ENCODE measurements around the gene MACROD2. TPM values are rescaled to one million over a fixed set of nuclear protein-coding genes. Genes with fewer than 3 reads are reported as not detected.
A peak's percentile ranks its signal among the peaks of the same experiment; 100 is the strongest.

The MACROD2 gene
- total and polyA plus RNA-seq, 9 donors, result 3.7 to 25.5 (median 7.8) TPM

- TF ChIP-seq CTCF (IDR thresholded peaks at IDR 0.05), result no peak
- TF ChIP-seq EP300 (IDR thresholded peaks at IDR 0.05), result no peak
- TF ChIP-seq POLR2A (IDR thresholded peaks at IDR 0.05), result no peak
- Histone ChIP-seq H3K4me3 (no peak overlapping the region), H3K36me3 (no peaks in the 10 kb centered on the region), H3K27ac (no peak overlapping the region), H3K4me1 (ENCODE audit: insufficient read depth) (peaks cover 11% of the 10 kb centered on the region), H3K27me3 (no peaks in the 10 kb centered on the region), H3K9me3 (no peaks in the 10 kb centered on the region)
- WGBS, 3 donors, result 0 to 12% (median 11%) methylated on average over 2 of the region's 2 CpGs
- intact Hi-C loops (cut with DNase I), result no loop called here
- peak; percentile 26 to 71 (median 40) for DNase-seq
Observed at GRCh38 chr20:16095226-16095625, 2099.9 kb downstream of the MACROD2 start.

GRCh38 chr20:16096756-16097326 is 2101.5 kb downstream of the MACROD2 start:
- no peaks in the 10 kb centered on the region for H3K9me3 ChIP-seq
- H3K36me3 ChIP-seq, result no peaks in the 10 kb centered on the region
- H3K27me3 ChIP-seq, result no peaks in the 10 kb centered on the region
- DNase-seq, result no peak
- no peak for TF ChIP-seq CTCF (IDR thresholded peaks at IDR 0.05)
- no peak for TF ChIP-seq POLR2A (IDR thresholded peaks at IDR 0.05)
- TF ChIP-seq EP300 (IDR thresholded peaks at IDR 0.05), result no peak
- no peak overlapping the region for H3K4me3 ChIP-seq
- intact Hi-C loops (cut with DNase I), result no loop called here
- no peak overlapping the region for H3K27ac ChIP-seq
- WGBS, 3 donors, result 81 to 86% (median 83%) methylated on average over 4 of the region's 4 CpGs
- peaks cover 14% of the 10 kb centered on the region for H3K4me1 ChIP-seq (ENCODE audit: insufficient read depth)

- TF ChIP-seq EP300 (IDR thresholded peaks at IDR 0.05) (no peak), CTCF (IDR thresholded peaks at IDR 0.05) (no peak), POLR2A (IDR thresholded peaks at IDR 0.05) (no peak)
- intact Hi-C loops (cut with DNase I), result no loop called here
- 94 to 98% (median 96%) methylated on average over 4 of the region's 4 CpGs for WGBS, 3 donors
- Histone ChIP-seq H3K27me3 (no peaks in the 10 kb centered on the region), H3K4me3 (no peak overlapping the region), H3K4me1 (ENCODE audit: insufficient read depth) (peaks cover 14% of the 10 kb centered on the region), H3K36me3 (no peaks in the 10 kb centered on the region), H3K27ac (no peak overlapping the region), H3K9me3 (no peaks in the 10 kb centered on the region)
- DNase-seq, result no peak
Observed at GRCh38 chr20:16097788-16098187, 2102.5 kb downstream of the MACROD2 start.

- intact Hi-C loops (cut with DNase I), result no loop called here
- H3K4me3 ChIP-seq, result no peak overlapping the region
- H3K9me3 ChIP-seq, result no peaks in the 10 kb centered on the region
- 11 to 25% (median 22%) methylated on average over 7 of the region's 7 CpGs for WGBS, 3 donors
- no peak for TF ChIP-seq EP300 (IDR thresholded peaks at IDR 0.05)
- no peak for TF ChIP-seq POLR2A (IDR thresholded peaks at IDR 0.05)
- no peak for TF ChIP-seq CTCF (IDR thresholded peaks at IDR 0.05)
- H3K36me3 ChIP-seq, result no peaks in the 10 kb centered on the region
- H3K4me1 ChIP-seq (ENCODE audit: insufficient read depth), result peaks cover 14% of the 10 kb centered on the region
- H3K27me3 ChIP-seq, result no peaks in the 10 kb centered on the region
- no peak for DNase-seq
- H3K27ac ChIP-seq, result no peak overlapping the region
Observed at GRCh38 chr20:16098890-16099639, 2103.7 kb downstream of the MACROD2 start.

Measured in ovary (tissue), 9 donors.